ENCODE measurements around the gene VPS54.
A peak's percentile ranks its signal among the peaks of the same experiment; 100 is the strongest.

The VPS54 gene, protein sequence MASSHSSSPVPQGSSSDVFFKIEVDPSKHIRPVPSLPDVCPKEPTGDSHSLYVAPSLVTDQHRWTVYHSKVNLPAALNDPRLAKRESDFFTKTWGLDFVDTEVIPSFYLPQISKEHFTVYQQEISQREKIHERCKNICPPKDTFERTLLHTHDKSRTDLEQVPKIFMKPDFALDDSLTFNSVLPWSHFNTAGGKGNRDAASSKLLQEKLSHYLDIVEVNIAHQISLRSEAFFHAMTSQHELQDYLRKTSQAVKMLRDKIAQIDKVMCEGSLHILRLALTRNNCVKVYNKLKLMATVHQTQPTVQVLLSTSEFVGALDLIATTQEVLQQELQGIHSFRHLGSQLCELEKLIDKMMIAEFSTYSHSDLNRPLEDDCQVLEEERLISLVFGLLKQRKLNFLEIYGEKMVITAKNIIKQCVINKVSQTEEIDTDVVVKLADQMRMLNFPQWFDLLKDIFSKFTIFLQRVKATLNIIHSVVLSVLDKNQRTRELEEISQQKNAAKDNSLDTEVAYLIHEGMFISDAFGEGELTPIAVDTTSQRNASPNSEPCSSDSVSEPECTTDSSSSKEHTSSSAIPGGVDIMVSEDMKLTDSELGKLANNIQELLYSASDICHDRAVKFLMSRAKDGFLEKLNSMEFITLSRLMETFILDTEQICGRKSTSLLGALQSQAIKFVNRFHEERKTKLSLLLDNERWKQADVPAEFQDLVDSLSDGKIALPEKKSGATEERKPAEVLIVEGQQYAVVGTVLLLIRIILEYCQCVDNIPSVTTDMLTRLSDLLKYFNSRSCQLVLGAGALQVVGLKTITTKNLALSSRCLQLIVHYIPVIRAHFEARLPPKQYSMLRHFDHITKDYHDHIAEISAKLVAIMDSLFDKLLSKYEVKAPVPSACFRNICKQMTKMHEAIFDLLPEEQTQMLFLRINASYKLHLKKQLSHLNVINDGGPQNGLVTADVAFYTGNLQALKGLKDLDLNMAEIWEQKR

GRCh38 chr2:64019083-64019974, at the start of gene VPS54:
Gene VPS54, minus strand, starts transcription at chr2:64019428. Its CDS starts 35,429 bp downstream, at chr2:63983999.
- peak; percentile 87 for DNase-seq (ENCODE audit: low spot score)

DNA sequence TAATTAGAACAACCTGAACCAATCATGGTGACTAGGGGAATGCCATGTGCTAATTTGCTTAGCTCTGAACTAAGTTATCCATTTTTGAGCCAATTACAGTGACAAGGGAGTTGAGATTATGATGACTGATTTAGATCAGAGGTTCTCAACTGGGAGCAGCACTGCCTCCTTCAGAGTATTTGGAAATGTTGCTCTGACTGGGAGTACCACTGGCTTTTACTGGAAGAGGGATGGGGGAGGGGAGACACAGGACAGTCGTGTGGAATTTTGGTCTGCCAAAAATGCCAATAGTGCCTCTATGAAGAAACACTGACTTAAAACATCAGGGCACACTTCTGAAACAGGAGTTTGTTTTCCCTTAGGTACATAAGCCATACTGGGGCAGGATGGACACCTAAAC, 48.1 kb upstream of the VPS54 start:
- DNase-seq (ENCODE audit: low spot score) = no peak

DNA sequence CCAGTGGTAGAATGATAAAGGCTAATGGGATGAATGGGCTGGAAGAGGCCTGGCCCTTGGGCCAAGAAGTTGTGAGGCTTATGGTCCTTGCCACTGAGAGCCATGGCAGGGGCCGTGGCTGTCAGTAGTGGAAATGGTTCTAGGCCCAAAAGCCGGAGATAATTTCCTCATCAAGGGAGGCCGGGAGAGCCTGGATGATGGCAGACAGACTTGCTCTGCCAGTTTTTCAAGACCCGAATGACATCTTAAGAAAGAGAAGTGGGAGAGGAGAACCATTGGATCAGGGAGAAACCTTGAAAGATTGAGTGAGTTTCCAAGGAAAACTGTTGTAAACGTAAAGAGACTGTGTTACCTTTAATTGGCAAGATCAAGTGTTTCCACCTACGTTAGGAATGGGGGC, 46.3 kb upstream of the VPS54 start:
- no peak for DNase-seq (ENCODE audit: low spot score)

GRCh38 chr2:64063924-64064331, 44.7 kb upstream of the VPS54 start:
- no peak for DNase-seq (ENCODE audit: low spot score)

- DNase-seq (ENCODE audit: low spot score) = no peak
These were observed 44.2 kb upstream of the VPS54 start for GRCh38 chr2:64063454-64063853.

DNA sequence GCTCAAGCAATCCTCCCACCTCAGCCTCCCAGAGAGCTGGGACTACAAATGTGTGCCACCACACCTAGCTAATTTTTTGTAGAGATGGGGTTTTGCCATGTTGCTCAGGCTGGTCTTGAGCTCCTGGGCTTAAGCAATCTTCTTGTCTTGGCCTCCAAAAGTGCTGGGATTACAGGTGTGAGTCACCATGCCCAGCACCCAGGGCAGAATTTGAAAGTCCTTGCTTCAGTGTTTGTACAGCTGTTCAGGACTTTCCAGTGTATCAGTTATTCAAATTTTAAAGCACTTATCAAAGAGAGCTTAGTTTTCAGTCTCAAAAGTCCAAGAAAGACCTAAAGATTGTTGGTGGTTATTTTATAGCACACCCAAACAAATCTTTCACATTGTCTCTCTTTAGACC, 43.6 kb upstream of the VPS54 start:
- no peak for DNase-seq (ENCODE audit: low spot score)

DNA sequence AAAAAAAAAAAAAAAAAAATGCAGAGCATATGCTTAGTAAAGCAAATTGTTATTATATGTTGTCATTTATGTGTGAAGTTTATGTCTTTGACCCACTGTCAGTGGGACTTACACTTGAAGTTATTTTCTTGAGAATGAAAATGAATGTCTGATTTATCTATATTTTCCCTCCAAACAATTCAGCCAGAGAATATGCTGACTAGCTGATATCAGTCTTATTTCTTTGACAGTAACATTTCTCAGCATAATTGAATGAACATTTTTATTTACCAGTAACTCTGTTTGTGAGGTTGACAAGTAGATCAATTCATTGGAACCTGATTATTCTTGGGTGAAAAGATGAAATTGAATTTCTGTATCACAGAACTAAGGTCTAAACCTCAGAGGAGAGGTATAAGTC, 40.0 kb upstream of the VPS54 start:
- DNase-seq (ENCODE audit: low spot score) = no peak

DNA sequence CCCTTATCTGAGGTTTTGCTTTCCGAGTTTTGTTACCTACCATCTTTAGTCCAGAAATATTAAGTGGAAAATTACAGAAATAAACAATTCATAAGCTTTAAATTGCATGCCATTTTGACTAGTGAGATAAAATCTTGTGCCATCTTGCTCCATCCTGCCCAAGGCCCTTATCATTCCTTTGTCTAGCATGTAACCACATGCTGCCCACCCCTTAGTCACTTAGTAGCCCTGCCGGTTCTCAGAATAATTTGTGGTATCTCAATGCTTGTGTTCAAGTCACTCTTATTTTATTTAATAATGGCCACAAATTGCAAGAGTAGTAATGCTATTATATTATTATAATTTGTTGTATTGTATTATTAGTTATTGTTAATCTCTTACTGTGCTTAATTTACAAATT, 36.8 kb upstream of the VPS54 start:
- no peak for DNase-seq (ENCODE audit: low spot score)

DNA sequence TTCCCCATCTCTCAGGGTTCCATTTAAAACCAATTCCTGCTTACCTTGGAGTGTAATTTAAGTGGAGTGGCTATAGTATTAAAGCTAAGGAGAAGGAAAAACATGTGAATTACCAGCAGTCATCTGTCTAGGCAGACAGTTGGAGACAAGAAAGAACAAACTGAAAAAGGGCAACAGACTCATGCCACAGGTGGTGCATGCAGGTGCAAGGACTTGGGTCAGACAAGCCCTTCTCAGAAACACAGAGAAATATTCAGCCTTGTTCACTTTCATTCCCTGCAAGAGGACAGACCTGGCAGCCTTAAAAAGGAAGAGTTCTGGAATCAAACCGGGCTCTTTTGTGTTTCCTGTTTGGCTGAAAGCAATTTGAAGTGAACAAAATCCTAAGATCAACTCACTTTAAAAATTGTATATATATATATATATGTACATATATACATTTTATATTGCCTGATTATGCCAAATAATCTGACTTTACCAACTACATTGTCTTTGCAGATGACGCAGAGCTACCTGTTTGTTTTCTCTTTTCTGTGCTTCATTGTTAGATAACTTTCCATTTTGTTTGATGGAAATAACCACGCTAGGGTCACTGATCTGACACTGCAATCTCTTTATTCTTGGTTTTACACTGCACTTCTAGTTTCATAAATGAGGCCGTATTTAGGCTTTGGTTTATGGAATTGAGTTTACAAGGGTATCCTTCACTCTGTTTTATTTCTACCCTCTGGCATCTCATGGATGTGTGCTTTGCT, 35.1 kb upstream of the VPS54 start:
- DNase-seq (ENCODE audit: low spot score) = no peak

GRCh38 chr2:64052463-64053241, 33.4 kb upstream of the VPS54 start:
- DNase-seq (ENCODE audit: low spot score) = no peak

DNA sequence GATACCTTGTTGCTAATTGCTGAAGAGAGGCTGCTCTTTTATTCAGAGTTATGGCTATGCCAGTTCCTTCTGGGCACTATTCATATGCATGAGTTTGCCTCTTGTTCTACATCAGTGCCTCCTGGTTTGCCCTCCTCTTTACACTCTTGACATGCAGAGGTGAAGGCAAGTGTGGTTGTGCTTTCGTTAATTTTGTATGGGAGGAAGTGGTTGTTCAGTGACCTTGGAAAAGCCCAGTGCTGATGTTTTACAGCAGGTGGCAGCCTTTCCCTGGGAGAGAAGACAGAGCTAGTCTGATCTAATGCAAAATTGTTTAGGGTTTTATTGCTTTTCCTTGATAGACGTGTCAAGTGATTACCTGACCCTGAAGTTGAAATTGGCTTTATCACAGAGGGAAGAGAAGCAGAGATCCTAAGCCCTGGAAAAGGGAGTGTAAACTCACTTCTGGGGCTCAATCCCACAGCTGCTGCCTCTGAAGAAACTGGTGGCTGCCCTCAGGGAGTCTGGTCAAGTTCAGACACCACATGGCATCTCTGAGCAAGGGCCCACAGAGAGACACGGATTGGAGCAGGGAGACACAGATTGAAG, 30.5 kb upstream of the VPS54 start:
- peak; percentile 58 for DNase-seq (ENCODE audit: low spot score)

DNA sequence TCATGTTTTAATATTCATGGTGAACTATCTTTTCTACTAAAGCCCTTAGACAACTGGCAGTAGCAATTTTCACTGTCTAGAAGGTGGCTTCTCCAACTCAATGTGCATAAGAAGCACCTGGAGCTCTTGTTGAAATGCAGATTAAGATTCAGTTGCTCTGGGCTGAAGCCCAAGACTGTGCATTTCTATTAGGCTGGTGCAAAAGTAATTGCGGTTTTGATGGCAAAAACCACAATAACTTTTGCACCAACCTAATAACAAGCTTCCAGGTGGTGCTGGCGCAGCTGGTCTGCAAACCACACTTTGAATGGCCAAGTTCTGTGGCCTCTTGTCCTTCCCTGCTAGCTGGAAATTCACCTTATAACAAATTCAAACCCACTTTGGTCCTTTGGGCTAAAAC, 26.7 kb upstream of the VPS54 start:
- DNase-seq (ENCODE audit: low spot score) = no peak

DNA sequence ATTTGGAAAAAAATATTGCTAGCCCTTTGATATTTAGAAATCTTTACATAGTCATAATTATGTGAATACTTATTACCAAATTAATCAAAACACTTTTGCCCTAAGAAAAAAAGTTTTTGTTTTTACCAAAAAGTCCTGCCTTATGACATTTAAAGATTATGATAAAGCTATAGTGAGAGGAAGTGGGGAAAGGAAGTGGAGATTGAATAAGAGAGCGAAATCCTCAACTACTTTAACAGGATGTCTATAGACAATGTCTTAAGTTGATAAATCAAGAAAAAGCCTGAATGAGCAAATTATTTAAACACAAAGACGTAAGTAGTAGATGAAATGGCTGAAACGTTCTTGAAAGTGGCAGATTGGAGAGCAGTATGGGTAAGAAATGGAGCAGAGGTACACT, 20.9 kb upstream of the VPS54 start:
- no peak for DNase-seq (ENCODE audit: low spot score)

- no peak for DNase-seq (ENCODE audit: low spot score)
These were observed 16.9 kb upstream of the VPS54 start for GRCh38 chr2:64036034-64036705.

GRCh38 chr2:64035072-64035942, 16.1 kb upstream of the VPS54 start:
- DNase-seq (ENCODE audit: low spot score) = no peak

GRCh38 chr2:64029116-64029665, 10.0 kb upstream of the VPS54 start:
- DNase-seq (ENCODE audit: low spot score) = no peak

DNA sequence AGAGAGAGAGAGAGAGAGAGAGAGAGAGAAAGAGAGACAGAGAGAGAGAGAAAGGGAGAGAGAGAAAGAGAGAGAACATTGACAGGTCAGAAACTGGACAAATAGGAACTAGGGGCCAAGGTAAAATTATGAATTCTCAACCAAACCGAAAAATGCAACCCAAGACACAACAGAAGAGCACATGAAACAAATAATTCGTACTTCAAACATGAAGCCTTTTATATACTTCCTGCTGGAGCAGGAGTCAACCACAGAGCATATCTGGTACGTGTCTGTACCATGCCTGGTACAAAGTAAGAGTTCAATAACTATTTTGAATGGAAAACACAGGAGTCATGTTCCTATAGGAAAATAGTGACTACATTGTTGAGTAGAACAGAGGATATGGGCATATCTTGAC, 6.5 kb upstream of the VPS54 start:
- DNase-seq (ENCODE audit: low spot score) = no peak

All from iPS-NIHi11 (cell line).